Measurements from ENCODE around the gene ST6GALNAC4.

The ST6GALNAC4 gene

DNA sequence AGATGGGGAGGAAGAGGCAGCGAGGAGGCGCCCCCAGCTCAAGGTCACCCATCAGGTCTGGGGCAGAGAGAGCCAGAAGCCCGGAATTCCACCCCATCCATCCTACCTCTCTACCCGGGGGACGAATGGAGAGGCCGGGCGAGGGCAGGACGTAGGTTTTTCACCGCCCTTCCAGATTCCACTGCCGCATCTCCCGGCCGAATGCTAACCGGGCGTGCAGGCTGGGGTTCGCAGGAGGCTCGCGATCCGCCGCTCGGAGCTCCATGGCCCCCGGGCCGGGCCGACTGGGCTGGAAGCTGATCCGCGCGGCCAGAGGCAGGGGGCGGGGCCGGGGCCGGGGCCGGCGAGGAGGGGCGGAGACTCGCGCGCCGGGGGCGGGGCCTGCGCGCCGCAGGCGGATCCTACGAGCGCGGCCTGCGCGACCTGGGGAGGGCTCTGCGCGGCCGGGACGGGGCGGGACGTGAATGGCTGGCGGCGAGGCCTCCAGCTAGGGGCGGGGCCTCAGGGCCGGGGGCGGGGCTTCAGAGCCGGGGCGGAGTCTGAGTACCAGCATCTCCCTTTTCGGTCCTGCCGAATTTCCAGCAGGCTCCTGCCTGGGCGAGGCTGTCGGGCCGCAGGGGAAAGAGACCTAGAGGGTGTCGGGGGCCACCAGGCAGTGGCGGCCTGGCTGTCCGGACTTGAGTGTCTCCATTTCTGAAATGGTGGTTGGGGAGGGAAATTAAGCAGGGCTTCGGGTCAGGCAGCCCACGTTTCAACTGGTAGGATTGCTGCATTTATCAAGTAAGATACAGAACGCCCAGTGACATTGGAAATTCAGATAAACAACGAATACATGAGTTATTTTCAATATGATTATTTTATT, at the start of gene ST6GALNAC4:
Gene ST6GALNAC4 (minus strand): TSS at position 322 of the 862 bp plus-strand sequence. CDS start 622 bp downstream, outside the sequence.
- peak; percentile 52 for DNase-seq

GRCh38 chr9:127965953-127966352, 49.1 kb upstream of the ST6GALNAC4 start:
- no peak for DNase-seq

DNA sequence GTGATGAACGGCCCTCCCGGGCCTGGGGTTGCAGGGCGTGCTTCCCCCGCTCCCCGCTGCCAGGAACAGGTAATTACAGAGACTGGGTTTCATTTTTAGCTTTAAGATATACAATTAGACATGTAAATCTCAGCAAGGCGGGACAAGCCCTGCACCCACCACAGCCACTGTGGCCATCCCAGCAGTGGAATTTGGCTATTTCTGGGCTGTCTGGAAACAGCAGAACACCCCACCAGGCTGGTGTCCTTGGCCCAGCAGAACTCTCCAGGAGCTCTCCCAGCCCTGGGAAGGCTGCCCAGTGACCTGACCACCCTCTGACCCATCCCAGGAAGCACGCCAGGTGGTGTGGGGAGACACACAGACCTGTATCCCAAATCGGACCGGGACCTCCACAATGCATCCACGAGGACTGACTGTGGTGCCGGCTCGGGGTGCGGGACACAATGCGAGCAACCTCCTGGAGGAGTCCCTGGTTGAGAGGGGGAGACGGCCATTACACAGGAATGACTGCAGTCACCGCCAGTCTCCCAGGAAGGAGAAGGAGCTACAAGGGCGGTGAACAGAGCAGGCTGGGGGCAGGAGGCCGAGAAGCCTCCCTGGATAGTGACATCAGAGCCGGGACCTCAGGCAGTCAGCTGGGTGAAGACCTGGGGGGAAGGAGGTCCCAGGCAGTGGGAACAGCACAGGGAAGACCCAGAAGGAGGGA, 46.7 kb upstream of the ST6GALNAC4 start:
- no peak for DNase-seq

DNA sequence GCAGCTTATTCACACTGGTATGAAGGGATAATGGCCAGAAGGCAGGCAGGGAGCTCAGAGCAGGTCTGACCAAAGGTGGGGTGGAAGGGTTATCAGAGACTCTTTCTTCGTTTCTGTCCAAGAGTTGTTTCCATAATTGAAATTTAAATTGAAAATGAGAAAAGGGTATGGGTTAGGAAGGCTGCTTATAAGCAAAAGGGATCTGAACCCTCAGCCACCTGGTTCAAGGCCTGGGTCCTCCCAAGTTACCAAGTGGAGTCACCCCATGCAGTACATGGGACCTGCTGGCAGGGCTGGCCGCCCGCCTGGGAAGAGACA, 46.2 kb upstream of the ST6GALNAC4 start:
- no peak for DNase-seq

GRCh38 chr9:127962278-127962677, 45.4 kb upstream of the ST6GALNAC4 start:
- DNase-seq = no peak

GRCh38 chr9:127961613-127962155, 44.8 kb upstream of the ST6GALNAC4 start:
- DNase-seq = no peak

- DNase-seq = no peak
These were observed 44.3 kb upstream of the ST6GALNAC4 start for GRCh38 chr9:127961155-127961490.

GRCh38 chr9:127960410-127961154, 43.7 kb upstream of the ST6GALNAC4 start:
- DNase-seq = no peak

- DNase-seq = no peak
These were observed 43.1 kb upstream of the ST6GALNAC4 start for GRCh38 chr9:127959841-127960409.

DNA sequence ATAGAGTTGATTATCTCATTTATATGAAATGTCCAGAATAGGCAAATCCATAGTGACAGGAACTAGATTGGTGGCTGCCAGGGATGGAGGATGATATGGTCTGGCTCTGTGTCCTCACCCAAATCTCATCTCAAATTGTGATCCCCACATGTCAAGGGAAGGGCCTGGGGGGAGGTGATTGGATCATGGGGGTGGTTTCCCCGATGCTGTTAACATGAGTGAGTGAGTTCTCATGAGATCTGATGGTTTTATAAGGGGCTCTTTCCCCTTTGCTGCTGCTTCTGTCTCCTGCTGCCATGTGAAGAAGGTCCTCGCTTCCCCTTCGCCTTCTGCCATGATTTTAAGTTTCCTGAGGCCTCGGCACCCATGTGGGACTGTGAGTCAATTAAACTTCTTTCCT, 42.6 kb upstream of the ST6GALNAC4 start:
- DNase-seq = no peak

DNA sequence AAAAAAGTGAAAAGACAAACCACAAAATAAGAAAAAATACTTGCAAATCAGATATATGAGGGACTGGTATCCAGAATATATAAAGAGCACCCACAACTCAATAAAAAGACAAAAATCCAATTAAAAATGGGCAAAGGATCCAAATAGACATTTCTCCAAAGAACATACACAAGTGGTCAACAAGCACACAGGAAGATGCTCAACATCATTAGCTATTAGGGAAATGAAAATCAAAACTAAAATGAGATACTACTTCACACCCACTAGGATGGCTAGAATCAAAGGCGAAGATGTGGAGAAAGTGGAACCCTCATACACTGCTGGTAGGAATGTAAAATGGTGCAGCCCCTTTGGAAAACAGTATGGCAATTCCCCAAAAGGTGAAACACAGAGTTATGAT, 41.9 kb upstream of the ST6GALNAC4 start:
- DNase-seq = no peak

DNA sequence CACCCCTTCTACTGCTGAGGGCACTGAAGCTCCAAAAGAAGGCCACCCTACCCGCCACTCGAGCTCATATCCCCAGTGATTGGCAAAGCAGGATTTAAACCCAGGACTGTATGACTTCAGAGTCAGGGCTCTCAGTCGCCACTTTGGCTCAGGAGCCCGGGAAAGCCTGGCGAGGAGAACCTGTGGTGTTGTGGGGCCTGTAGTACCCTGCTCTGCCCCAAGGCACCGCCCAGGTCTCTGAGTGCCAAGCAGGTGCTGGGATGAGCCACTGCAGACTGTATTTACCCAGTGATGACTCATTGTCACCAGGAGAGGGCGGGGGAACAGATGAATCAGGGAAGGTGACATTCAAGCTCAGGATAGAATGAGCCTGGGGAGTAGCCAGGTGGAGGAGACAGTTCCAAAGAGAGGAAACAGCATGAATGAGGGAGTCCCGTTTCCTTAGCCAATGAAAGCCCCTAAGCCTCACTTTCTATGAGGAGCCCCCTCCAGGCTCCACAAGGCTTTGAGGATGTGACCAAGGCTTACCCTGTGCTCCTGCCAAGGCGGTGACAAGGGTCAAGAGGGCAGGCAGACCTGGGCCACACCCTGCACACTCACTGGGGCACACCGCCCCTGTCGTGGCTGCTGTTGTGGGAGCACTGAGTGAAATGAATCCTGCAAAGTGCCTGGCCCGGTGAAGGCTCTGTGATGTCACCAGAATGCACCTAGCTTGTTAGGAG, 38.6 kb upstream of the ST6GALNAC4 start:
- peak; percentile 58 for DNase-seq

- no peak for DNase-seq
These were observed 38.0 kb upstream of the ST6GALNAC4 start for GRCh38 chr9:127954831-127955293.

- no peak for DNase-seq
These were observed 37.1 kb upstream of the ST6GALNAC4 start for GRCh38 chr9:127953768-127954505.

GRCh38 chr9:127953154-127953553, 36.3 kb upstream of the ST6GALNAC4 start:
- no peak for DNase-seq

DNA sequence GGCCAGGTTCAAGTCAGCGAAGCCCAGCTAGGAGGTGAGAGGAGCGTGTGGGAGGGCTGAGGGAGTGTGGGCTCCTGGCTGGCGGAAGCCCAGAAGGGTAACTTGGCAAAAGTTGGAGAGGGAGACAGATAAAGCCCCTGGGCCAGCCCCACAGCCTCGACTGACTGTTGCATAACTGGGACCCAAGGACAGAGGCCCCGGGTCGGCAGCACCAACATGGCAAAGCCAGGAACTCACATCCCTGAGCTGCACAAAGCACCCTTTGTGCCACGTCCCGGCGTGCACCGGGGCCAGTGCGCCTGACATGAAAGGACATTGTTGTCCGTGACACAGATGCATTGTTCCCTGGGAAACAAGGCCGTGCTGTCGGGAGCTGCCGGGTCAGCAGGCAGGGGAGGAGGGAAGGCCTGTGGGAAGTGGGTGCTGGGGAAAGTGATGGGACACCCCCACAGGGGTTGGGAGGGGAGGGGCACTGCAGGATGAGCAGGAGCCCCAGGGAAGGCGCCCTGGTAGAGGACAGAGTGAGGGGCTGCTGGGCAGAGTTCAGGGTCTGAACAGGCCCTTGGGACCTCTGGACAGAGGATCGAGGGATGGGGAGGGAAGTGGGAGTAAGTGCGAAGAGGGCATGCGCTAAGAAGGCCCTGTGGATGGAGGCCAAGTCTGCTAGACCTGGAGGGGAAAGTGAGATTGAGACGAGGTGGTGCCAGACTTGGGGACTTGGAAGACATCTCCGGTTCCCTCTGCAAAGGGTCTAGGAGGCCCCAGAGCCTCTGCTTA, 33.9 kb upstream of the ST6GALNAC4 start:
- no peak for DNase-seq

GRCh38 chr9:127949827-127950512, 33.1 kb upstream of the ST6GALNAC4 start:
- DNase-seq = no peak

DNA sequence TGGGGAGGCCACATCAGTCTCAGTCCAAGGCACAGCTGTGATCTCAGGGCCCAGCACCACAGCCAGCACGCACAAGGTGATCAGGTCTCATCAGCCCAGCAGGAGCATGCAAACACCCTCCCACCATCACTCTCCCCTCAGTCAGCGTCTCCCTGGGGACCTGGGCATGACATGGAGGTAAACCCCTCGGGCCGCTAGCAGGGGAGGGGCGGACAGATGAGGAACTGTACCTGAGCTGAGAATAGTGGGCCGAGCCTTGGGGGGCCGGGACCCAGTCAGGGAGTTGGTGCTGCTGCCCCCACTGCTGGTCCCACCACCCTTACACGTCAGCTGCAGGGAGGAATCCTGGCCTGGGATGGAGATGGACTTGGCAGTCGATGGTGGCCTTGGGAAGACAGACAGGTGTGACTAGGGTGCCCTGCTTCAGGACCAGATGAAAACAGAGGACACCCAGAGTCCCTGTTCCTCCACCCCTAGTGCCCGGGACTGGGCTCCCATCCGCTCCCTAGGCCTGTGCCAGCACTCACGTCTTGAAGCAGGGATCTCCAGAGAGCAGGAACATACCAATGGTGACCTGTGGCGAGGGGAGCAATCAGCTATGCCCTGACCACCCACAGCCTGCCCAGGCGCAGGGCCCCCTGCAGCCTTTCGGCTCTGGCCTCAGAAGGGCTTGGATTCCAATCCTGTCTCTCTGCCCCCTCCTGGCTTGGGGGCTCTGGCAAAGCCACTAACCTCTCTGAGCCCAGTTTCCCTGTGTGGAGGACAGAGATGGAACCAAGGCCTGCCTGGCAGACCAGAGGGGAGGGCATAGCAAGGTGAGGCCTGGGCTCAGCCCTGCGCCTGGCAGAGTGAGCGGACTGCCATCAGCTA, 31.2 kb upstream of the ST6GALNAC4 start:
- DNase-seq = no peak

DNA sequence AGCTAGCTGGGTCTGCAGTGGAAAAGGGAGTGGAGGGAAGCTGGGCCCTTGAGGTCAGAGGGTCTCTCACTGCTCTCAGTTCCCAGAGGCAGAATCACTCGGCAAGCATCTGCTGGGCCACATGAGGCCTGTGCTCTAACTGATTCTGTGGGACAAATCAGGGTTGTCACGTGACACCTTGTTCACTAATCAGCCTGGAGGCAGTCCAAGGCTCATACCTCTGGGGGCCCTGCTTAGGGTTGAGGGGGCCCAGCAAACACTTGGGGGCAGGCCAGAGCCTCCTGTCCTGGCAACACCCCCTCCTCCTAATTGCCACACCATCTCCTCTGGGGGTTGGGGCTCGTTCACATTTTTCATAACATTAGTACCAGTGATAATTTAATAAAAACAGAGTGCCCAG, 29.9 kb upstream of the ST6GALNAC4 start:
- DNase-seq = no peak

All from NCI-H1694 (cell line).